ENCODE results near the gene BEGAIN.

The BEGAIN gene

DNA sequence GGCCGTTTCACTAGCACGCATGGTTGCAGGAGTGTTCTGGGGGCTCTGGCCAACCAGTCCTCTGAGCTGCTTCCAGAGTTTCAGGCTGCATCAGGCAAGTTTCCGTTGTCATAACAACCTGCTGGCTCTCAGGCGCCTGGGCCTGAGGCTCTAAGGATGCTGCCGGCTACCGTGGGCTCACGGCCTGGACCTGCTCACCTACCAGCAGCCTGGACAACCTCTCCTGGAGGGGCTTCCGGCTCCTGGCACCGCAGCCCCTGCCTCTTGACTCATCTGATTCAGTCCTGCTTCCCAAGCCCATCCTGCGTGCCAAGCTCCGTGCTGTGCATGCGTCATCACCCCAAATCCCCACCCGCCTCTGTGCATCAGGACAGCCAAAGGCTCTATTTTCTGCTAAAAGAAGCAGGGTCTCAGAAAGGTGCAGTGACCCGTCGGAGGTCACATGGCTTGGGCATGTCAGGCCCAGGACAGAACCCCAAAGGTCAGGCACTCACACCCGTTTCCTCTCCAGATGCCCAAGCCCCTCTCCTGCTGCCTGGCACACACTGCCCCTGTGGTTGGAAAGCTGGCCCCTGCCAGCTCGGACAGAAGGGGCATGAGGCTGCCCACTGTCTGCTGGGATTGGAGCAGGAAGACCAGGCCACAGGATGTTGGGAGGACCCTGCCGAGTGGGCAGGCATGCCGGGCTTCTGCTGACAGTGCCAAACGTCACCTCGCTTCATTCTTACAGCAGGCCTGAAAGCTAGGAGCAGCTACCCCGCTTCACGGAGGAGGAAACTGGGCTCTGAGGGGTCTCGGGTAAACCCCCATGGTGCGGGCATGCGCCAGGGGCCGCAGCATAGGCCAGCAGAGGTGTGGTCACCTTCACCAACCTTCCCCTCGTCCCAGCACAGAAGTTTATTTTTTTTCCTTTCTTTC is 5.7 kb downstream of the BEGAIN start:
- DNase-seq, result no peak

DNA sequence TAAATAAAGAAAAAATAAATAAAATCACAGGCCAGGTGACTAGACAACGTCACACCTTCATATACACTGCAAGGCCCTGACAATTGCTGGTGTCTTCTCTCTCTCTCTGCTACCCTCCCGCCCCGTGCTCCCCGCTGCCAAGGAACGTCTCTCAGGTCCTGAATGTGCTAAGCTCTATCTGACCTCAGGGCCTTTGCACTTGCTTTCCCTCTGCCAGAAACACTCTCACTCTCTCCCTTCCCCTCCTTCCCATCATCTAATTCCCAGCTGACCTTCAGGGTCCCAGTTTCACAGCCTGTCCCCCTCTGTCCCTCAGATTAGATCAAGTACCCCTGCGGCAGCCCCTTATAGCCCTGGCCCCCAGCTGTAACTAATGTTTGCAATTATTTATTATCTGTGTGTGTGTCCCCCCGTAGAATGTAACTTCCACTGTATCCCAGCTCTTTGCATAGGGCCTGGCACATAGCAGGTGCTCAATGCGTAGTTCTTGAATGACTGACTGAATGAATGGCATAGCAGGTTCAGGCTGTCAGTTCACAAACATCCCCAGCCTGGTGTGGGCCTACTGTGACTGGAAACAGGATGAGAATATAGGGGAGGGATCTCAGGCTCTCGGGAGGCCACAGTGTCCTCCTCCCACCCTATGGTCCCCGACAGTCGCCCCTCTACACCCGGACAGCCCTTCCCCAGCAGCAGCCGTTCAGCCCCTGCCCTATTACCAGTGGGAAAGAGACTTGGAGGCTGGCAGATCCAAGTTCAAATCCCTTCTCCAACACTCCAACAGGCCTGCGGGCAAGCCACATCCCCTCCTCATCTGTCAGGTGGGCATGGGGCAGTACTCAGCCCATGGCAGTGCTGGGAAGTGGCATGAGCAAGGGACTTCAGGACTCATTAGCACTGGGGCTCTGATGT is 6.6 kb downstream of the BEGAIN start:
- DNase-seq, result no peak

DNA sequence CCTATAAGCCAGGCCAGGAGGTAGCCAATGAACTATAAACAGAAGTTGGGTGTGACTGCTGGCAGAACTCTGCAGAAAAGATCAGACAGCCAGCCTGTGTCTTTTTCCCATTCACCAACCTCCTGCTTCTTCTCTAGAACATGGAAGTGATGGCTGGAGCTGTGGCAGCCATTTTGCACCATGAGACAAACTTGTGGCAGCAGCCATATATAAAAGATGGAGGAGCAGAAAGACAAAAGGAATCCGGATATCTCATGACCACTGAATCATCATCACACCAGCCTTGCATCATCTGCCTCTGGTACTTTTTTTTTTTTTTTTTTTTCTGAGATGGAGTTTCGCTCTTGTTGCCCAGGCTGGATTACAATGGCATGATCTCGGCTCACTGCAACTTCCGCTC is 8.7 kb downstream of the BEGAIN start:
- DNase-seq, result no peak

DNA sequence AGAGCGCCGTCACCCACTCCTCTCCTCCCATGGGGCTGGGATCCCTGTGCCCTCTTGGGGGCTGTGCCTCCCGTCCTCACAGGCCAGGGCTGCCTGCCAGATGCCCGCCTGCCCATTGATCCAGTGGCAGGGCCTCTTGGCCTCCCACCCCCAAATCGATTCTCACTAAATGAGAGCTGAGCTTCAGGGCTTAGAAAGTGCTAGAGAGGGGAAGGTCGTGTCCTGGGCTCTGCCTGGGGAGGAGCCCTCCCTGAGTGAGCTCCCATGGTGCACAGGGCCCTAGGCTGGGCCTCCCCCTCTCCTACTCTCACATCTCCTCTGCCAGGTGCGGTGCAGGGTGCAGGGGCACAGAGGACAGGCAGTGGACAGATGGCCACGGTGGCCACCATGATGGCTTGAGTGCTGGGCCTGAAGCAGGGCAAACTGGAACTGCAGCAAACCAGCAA is 9.2 kb downstream of the BEGAIN start:
- no peak for DNase-seq

DNA sequence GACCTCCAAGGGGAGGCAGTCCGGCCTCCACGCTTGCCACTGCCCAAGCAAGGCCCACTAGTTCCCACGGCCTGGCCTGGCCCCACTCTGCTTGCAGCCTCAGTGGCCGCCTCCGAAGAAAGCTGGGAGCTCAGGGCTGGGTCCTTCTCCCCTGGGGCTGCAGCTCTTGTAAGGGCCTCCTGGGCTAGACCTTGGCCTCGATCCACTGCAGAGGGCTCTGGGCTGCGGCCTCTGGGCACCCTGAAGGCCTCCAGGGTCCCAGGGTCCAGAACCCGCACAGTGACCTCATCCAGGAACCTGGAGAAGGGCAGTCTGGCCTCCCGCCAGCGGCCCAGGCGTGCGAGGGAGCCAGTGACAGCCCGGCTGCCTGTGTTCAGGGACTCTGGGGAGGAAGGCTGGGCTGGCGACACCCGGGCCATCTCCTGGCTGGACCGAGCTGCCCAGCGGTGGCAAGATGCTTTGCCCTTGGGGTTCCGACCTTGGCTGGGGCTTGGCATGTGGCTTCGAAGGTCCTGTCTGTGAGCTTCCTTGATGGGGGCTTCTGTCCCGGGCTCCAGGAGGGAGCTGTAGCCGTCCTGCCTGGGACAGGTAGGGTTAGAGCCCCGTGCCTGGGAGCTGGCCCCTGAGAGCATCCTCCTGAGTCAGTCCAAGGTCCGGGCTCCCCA is 9.8 kb downstream of the BEGAIN start:
- DNase-seq, result no peak

GRCh38 chr14:100576091-100577085 is 10.8 kb downstream of the BEGAIN start:
- no peak for DNase-seq

GRCh38 chr14:100575266-100575995 is 11.8 kb downstream of the BEGAIN start:
- no peak for DNase-seq

GRCh38 chr14:100574642-100575031 is 12.6 kb downstream of the BEGAIN start:
- DNase-seq, result no peak

DNA sequence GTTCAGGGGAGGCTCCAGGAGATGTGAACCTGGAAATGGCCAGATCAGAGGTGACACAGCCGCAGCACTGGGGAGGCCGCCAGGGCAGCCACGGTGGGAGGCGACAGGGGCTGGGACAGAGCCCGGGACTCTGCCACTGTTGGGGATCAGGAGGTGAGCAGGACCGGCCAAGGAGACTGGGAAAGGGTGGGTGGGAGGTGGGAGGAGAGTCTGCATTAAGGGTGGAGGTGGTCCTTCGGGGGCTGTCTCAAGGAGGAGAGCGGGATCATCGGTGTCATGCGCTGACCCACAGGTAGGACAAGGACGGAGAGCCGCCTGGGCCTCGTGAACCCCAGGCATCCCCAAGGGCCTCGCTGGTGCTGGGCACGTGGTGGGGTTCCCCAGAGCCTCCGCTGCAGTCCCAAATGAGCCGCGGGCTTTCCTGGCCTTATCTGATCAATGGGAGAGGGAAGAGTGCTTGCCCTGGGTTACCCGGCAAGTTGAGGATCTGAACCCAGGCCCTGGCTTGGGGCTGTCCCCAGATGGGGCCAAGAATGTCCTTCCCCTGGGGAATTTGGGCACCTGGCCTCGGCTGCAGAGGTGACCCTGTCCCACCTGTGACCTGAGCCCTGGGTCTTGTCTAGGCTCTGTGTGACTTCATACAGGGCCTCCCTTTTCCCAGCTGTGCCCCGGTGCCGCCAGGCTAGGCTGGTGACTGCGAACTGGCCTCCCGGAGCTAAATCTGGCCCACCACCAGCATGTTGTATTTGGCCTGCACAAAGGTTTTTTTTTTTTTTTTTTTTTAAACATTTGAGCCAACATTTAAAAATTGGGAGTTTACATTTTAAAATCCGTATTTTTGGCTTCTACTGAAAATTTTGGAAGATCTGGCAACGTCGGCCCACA is 13.2 kb downstream of the BEGAIN start:
- no peak for DNase-seq

DNA sequence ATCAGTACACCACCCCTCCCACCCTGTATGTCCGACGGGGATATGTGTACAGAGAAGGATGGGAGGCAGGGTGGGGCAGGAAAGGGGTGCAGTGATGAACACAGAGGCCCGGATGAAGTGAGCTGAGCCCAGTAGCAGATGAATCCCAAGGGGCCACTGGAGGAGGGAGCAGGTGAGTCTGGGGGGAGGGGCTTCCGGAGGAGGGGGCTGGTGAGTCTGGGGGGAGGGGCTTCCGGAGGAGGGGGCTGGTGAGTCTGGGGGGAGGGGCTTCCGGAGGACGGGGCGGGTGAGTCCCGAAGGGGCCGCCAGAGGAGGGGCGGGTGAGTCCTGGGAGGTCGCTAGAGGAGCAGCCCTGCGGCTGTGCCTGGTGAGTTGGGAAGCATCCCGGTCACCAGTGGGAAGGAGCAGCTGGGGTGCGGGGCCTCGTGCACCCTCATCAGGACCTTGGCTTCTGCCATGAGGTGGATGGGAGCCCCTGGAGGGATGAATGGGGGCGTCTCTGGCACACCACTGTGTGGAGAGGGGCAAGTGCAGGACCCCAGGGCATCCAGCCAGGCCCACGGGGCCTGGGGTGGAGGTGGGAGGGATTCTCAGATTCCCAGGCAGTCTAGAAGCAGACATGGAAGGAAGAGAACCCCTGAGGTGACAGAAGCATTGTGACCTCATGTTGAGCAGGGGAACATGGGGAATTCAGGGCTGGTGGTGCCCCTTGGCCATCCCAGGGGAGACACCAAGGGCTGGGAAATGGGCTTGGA is 14.0 kb downstream of the BEGAIN start:
- no peak for DNase-seq

DNA sequence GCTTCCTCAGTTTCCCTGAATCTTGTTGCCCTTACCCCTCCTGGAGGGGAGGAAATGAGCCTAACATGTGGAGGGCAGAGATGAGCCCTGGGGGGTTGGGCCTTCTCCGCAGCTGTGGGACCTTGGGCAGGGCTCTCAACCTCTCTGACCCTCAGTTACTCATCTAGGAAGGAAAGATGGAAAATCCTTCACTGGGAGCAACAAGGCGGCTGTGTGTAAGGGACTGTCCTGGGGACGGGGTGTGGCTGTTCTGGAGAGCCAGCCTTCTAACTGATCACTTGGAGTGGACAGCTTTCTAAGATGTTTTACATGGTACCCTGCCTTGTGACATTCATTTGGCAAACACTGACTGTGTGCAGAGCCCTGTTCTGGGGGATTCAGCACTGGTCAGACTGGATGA is 14.7 kb downstream of the BEGAIN start:
- DNase-seq, result no peak

DNA sequence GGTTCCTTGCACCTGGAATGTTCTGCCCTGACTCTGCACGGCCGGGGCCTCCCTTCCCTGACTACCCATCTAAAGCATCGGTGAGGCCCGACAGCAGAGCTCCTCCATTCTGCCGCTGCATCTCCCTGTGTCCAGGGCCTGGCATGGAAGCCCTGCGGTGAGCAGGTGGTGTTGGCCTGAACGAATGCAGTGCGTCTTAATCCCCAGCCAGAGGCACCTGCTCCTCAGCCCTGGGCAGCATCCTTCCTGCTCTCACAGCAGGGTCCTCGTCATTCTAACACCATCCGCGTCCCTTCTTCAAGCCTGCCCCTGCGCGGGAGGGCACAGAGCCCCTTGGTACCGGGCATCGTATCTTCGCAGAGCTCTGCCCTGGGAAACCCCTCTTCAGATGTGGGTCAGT is 15.4 kb downstream of the BEGAIN start:
- no peak for DNase-seq

GRCh38 chr14:100570726-100571454 is 16.3 kb downstream of the BEGAIN start:
- no peak for DNase-seq

DNA sequence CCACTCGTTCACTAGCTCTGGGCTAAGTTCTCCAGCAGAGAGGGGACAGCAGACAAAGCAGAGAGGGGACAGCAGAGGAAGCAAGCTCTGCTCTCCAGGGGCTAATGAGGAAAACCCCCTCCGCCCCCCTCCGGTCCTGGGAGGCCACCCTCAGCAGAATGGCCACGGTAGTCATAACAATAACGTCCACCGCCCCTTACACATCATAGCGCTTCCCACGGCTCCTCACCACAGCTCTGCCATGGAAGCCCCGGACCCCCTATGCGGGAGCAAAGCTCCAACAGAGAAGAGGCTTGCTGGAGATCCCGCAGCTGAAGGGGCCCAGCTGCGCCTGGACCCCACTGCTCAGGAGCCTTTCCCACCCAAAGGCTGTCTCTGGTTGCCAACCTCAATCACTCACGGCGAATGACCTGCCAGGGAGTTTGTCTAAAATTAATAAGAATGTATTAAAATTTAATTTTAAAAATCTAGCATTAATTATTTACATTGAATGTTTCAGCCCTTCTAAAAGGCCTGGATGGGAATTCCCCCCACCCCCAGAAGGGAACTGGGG is 17.4 kb downstream of the BEGAIN start:
- DNase-seq, result no peak

DNA sequence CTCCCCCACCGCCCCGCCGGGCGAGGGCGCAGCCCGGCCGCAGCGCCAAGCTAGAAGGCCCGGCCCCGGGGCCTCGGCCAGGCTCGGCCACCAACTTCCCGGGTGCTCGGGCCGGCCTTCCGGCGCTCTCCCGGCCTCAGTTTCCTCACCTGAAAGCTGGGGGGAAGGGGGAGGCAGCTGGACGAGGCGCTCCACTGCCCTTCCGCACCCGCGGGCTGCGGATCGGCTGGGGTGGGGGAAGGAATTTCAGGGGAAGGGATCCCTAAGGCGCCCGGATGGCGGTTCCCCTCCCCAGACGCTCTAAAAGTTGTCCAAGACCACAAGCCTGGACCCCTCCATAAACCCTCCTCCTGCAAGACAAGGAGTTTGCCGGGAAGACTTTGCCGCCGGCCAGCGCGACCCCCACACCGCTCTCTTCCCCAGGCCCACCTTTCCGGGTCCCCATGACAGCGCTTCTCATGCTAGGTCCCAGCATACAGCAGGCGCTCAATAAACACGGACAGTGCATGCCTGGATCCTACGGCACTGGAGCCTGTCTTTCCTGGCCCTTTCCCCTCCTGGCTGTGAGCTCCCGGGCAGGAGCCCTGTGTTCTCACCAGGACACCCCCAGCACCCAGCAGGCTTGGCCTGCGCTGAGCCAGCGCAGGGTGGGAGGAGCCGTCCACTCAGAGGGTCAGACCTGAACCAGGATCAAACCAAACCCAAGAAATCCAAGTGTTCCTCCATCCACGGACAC is 18.1 kb downstream of the BEGAIN start:
- DNase-seq, result no peak

- no peak for DNase-seq
These were observed 18.8 kb downstream of the BEGAIN start for GRCh38 chr14:100568164-100568997.

GRCh38 chr14:100567877-100568163 is 19.4 kb downstream of the BEGAIN start:
- DNase-seq, result no peak

Measured in NK-92 treated with Interleukin-12 subunit alpha and Interleukin-12 subunit beta, amount 100 ng/mL, for 24 hours (cell line).